ENCODE measurements around the gene MOB3A.

DNA sequence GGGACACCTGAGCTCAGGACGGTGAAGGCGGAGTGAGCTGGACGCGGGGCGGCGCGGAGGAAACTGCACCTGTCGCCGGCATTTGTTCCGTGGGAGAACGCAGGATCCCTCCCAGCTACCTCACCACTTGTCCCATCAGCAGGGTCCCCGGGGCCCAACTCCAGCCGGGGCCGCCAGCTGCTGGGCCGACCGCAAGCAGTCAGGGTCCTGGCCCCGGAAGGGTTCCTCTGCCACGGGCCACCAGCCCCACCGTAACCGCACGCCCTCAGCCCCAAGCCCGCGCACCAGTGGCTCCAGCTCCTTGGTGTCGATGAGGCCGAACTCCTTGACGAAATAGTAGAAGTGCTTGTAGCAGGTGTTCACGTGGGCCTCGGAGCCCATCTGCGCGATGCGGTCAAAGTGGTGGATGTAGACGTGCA lies 19.6 kb downstream of the MOB3A start:
- TF ChIP-seq, protein P1, sequence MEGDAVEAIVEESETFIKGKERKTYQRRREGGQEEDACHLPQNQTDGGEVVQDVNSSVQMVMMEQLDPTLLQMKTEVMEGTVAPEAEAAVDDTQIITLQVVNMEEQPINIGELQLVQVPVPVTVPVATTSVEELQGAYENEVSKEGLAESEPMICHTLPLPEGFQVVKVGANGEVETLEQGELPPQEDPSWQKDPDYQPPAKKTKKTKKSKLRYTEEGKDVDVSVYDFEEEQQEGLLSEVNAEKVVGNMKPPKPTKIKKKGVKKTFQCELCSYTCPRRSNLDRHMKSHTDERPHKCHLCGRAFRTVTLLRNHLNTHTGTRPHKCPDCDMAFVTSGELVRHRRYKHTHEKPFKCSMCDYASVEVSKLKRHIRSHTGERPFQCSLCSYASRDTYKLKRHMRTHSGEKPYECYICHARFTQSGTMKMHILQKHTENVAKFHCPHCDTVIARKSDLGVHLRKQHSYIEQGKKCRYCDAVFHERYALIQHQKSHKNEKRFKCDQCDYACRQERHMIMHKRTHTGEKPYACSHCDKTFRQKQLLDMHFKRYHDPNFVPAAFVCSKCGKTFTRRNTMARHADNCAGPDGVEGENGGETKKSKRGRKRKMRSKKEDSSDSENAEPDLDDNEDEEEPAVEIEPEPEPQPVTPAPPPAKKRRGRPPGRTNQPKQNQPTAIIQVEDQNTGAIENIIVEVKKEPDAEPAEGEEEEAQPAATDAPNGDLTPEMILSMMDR (IDR thresholded peaks at IDR 0.05; ENCODE audit: low read depth, low read length), result no peak
- TF ChIP-seq EZH2phosphoT487 (IDR thresholded peaks at IDR 0.05; ENCODE audit: low read depth), result no peak

All from OCI-LY3 (cell line).